GM18867 (cell line): ENCODE results near the gene F12.
"Not testable (repeated sequence)": the region's sequence is repeated elsewhere in the genome, so short reads cannot be mapped to it uniquely, and the experiment has no call there.

Experiments
- ATAC-seq: cut with Tn5 transposase; IDR thresholded peaks from one replicate; pipeline ENCODE4 v1.9.1; 2021; ENCODE audit warnings: mild to moderate bottlenecking, moderate library complexity; ENCODE audit not compliant: unreplicated experiment

F12 gene

GRCh38 chr5:177417081-177417480 is 7.7 kb upstream of the F12 start:
- ATAC-seq = not testable (repeated sequence)

- ATAC-seq = no peak
Observed at GRCh38 chr5:177414481-177414880, 5.1 kb upstream of the F12 start.

- ATAC-seq = peak; percentile 74
Observed at GRCh38 chr5:177412603-177413233, 3.4 kb upstream of the F12 start.

- no peak for ATAC-seq
Observed at GRCh38 chr5:177410575-177410974, 1.2 kb upstream of the F12 start.

- ATAC-seq = no peak
Observed at GRCh38 chr5:177405805-177406204, 3.6 kb downstream of the F12 start.

GRCh38 chr5:177405312-177405711 is 4.1 kb downstream of the F12 start:
- ATAC-seq = no peak

GRCh38 chr5:177404641-177405179 is 4.7 kb downstream of the F12 start:
- no peak for ATAC-seq

- peak; percentile 78 for ATAC-seq
Observed at GRCh38 chr5:177403792-177404640, 5.3 kb downstream of the F12 start.

- peak; percentile 29 for ATAC-seq
Observed at GRCh38 chr5:177403102-177403791, 6.1 kb downstream of the F12 start.

- ATAC-seq = no peak
Observed at GRCh38 chr5:177402271-177403043, 6.9 kb downstream of the F12 start.

GRCh38 chr5:177399997-177400868 is 9.1 kb downstream of the F12 start, which contains the start of gene PFN3:
Gene PFN3, minus strand, starts transcription at chr5:177400661. Its CDS starts 85 bp downstream, at chr5:177400576.
- ATAC-seq = no peak

- no peak for ATAC-seq
Observed at GRCh38 chr5:177397875-177398390, 11.4 kb downstream of the F12 start.

- no peak for ATAC-seq
Observed at GRCh38 chr5:177396807-177397206, 12.6 kb downstream of the F12 start.

GRCh38 chr5:177396078-177396477 is 13.3 kb downstream of the F12 start:
- no peak for ATAC-seq

GRCh38 chr5:177393990-177394389 is 15.4 kb downstream of the F12 start:
- no peak for ATAC-seq

- no peak for ATAC-seq
Observed at GRCh38 chr5:177393206-177393765, 16.1 kb downstream of the F12 start.

GRCh38 chr5:177392765-177393164 is 16.6 kb downstream of the F12 start:
- no peak for ATAC-seq

- ATAC-seq = peak; percentile 42
Observed at GRCh38 chr5:177390363-177391300, 18.7 kb downstream of the F12 start.
